Stomach (tissue), 9 donors: ENCODE measurements around the gene SMPD3. TPM values are rescaled to one million over a fixed set of nuclear protein-coding genes. Genes with fewer than 3 reads are reported as not detected.

ENCODE experiments used
- DNase-seq, 2 donors: peaks; one replicate each; pipeline versions ENCODE4 v3.0.0 to v3.0.0-alpha.2; 2013 to 2019
- H3K27ac ChIP-seq, 5 donors: fragments of 200-600 bp in 4 of 5; sonication (generic) in 4 of 5; one replicate each; pipeline ENCODE4 v1.5.1; 2013 to 2019; ENCODE audit warnings: mild to moderate bottlenecking in 1 of 5, moderate library complexity in 1 of 5
- H3K27me3 ChIP-seq, 3 donors: fragments of 200-600 bp; sonication (generic); one replicate each; pipeline ENCODE4 v1.5.1; 2017 to 2019; ENCODE audit warnings: mixed run types in 1 of 3
- H3K36me3 ChIP-seq, 4 donors: fragments of 200-600 bp; sonication (generic); 1 replicate in 3 of 4; 2 replicates in 1 of 4; pipeline ENCODE4 v1.5.1; 2016 to 2019
- H3K4me1 ChIP-seq, 4 donors: fragments of 200-600 bp; sonication (generic); one replicate each; pipeline ENCODE4 v1.5.1; 2016 to 2019
- H3K4me3 ChIP-seq, 4 donors: fragments of 200-600 bp; sonication (generic) in 3 of 4; one replicate each; pipeline ENCODE4 v1.5.1; 2016 to 2019; ENCODE audit warnings: mild to moderate bottlenecking in 1 of 4
- H3K9me3 ChIP-seq, 4 donors: fragments of 200-600 bp; sonication (generic); one replicate each; pipeline ENCODE4 v1.5.1; 2016 to 2019
- EP300 ChIP-seq: sonication (generic); formaldehyde crosslinking; IDR thresholded peaks from one replicate; pipeline ENCODE4 v1.6.1; 2017; ENCODE audit warnings: antibody characterized with exemption
- POLR2A ChIP-seq, 4 donors: fragments of 450-650 bp; IDR thresholded peaks; one replicate each; pipeline ENCODE4 v1.6.1; 2016; ENCODE audit warnings: antibody characterized with exemption in 4 of 4, control low read depth in 2 of 4, mild to moderate bottlenecking in 1 of 4, moderate library complexity in 1 of 4
- POLR2AphosphoS5 ChIP-seq, 3 donors: sonication (generic); formaldehyde crosslinking; IDR thresholded peaks; one replicate each; pipeline ENCODE4 v1.6.1; 2016; ENCODE audit warnings: antibody characterized with exemption in 3 of 3
- whole genome bisulfite sequencing, 5 donors: extraction: QIAGEN DNeasy Blood & Tissue Kit in 3 of 5; methylation state at CpG; one replicate each; pipeline versions ENCODE4 v1.1.5 to v1.1.7; 2013 to 2018; 5-methylcytosine and 5-hydroxymethylcytosine counted together
- intact Hi-C: fragments of 100-400 bp; cut with DNase I; formaldehyde crosslinking; loops from one replicate; pipeline ENCODE4 v1.15.1; 2023; ENCODE audit warnings: low total_unique reads
- polyA plus RNA-seq, 3 donors: library from polyadenylated mRNA; stranded (reverse); fragments of 200-250 nt; gene quantifications; one replicate each; pipeline ENCODE4 v1.2.3, GENCODE V29; 2013
- total RNA-seq, 5 donors: library from RNA; depleted of rRNA; stranded (reverse); fragments of >200 nt; gene quantifications; one replicate each; pipeline versions ENCODE4 v1.1.0 to v1.2.3, GENCODE V29; 2014 to 2016
- TF ChIP-seq, protein P1 (sequence below), 7 experiments: fragments of 450-650 bp in 4 of 7; fragments of 200-600 bp in 3 of 7; sonication (generic) in 3 of 7; IDR thresholded peaks; one replicate each; pipeline ENCODE4 v1.5.1; 2016 to 2019; ENCODE audit warnings: antibody characterized with exemption in 7 of 7, control low read depth in 2 of 7, mild to moderate bottlenecking in 1 of 7
- donor health status: healthy with polysubstance abuse.
- donor health status: Bipolar disorder and iron deficiency.
- donor health status: healthy.

SMPD3 gene
- total and polyA plus RNA-seq, 8 donors: 1.7 to 110 (median 53.7) TPM

DNA sequence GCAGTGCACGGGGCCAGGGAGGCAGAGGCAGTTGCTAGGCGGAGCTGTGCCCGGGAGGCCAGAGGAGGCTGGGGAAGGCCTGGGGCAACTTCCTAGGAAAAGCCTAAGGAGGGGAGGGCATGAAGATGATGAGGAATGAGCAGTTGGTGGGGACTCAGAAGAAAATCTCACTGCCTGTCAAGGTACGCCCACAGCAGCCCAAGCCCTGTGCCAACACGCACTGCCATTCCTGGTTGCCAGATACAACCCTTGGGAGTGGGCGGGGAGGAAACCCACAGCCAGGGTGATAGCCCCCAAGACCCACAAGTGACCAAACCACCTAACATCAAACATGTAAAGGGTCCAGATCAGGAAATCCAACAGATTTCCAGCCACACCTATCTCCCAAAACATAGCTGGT lies 36.2 kb downstream of the SMPD3 start:
- WGBS, 5 donors: 89 to 98% (median 92%) methylated on average over 6 of the region's 6 CpGs
- no peak for DNase-seq
- Histone ChIP-seq H3K4me1 (peaks cover 11 to 28% (median 19%) of the 10 kb centered on the region in 4 donors), H3K36me3 (no peaks in the 10 kb centered on the region), H3K4me3 (no peak overlapping the region), H3K27ac (no peak overlapping the region), H3K9me3 (no peaks in the 10 kb centered on the region), H3K27me3 (peaks cover 0 to 16% (median 0%) of the 10 kb centered on the region in 3 donors)
- intact Hi-C loops: no loop called here
- TF ChIP-seq, protein P1, sequence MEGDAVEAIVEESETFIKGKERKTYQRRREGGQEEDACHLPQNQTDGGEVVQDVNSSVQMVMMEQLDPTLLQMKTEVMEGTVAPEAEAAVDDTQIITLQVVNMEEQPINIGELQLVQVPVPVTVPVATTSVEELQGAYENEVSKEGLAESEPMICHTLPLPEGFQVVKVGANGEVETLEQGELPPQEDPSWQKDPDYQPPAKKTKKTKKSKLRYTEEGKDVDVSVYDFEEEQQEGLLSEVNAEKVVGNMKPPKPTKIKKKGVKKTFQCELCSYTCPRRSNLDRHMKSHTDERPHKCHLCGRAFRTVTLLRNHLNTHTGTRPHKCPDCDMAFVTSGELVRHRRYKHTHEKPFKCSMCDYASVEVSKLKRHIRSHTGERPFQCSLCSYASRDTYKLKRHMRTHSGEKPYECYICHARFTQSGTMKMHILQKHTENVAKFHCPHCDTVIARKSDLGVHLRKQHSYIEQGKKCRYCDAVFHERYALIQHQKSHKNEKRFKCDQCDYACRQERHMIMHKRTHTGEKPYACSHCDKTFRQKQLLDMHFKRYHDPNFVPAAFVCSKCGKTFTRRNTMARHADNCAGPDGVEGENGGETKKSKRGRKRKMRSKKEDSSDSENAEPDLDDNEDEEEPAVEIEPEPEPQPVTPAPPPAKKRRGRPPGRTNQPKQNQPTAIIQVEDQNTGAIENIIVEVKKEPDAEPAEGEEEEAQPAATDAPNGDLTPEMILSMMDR (IDR thresholded peaks at IDR 0.05): no peak
- TF ChIP-seq EP300 (no peak), POLR2AphosphoS5 (IDR thresholded peaks at IDR 0.05) (no peak), POLR2A (IDR thresholded peaks at IDR 0.05) (no peak)

GRCh38 chr16:68411086-68411485 lies 37.2 kb downstream of the SMPD3 start:
- intact Hi-C loops: no loop called here
- Histone ChIP-seq H3K4me3 (no peak overlapping the region), H3K27me3 (peaks cover 0 to 16% (median 0%) of the 10 kb centered on the region in 3 donors), H3K27ac (no peak overlapping the region), H3K9me3 (no peaks in the 10 kb centered on the region), H3K4me1 (peaks cover 10 to 30% (median 22%) of the 10 kb centered on the region in 4 donors), H3K36me3 (no peaks in the 10 kb centered on the region)
- WGBS, 5 donors: 86 to 100% (median 95%) methylated on average over 1 to 2 of the region's 2 CpGs
- no peak for DNase-seq
- TF ChIP-seq EP300 (no peak), POLR2A (IDR thresholded peaks at IDR 0.05) (no peak), POLR2AphosphoS5 (IDR thresholded peaks at IDR 0.05) (no peak)
- TF ChIP-seq, protein P1 (IDR thresholded peaks at IDR 0.05): no peak

DNA sequence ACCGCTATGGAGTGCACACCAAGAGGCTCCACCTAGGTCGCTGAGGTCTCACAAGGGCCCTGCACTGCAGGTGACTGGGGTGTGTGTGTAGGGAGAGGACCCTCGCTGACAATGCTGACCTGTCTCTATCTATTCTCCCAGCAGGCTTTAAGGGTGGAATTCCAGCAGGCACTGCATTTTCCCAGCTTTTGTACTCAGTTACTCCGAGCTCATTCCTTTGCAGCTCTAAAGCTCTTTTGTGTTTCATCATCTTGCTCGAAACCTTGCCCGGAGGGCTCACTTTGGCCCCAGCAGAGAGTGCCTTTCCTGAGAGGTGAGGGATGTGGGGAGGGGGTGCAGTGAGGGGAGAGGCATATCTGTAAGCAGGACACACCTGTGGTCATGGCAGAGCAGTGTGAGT lies 39.3 kb downstream of the SMPD3 start:
- Histone ChIP-seq H3K27me3 (peaks cover 0 to 16% (median 0%) of the 10 kb centered on the region in 3 donors), H3K27ac (no peak overlapping the region), H3K4me1 (peaks cover 7 to 18% (median 10%) of the 10 kb centered on the region in 4 donors), H3K36me3 (no peaks in the 10 kb centered on the region), H3K9me3 (no peaks in the 10 kb centered on the region), H3K4me3 (no peak overlapping the region)
- DNase-seq: no peak
- intact Hi-C loops: loop anchor here (10.0 kb wide), 1 partner anchor 96 kb away; no protein-coding TSS in a partner anchor
- TF ChIP-seq POLR2AphosphoS5 (IDR thresholded peaks at IDR 0.05): no peak
- TF ChIP-seq EP300: no peak
- TF ChIP-seq, protein P1 (IDR thresholded peaks at IDR 0.05): no peak
- TF ChIP-seq POLR2A (IDR thresholded peaks at IDR 0.05): no peak
- WGBS, 5 donors: 57 to 79% (median 69%) methylated on average over 6 of the region's 6 CpGs

DNA sequence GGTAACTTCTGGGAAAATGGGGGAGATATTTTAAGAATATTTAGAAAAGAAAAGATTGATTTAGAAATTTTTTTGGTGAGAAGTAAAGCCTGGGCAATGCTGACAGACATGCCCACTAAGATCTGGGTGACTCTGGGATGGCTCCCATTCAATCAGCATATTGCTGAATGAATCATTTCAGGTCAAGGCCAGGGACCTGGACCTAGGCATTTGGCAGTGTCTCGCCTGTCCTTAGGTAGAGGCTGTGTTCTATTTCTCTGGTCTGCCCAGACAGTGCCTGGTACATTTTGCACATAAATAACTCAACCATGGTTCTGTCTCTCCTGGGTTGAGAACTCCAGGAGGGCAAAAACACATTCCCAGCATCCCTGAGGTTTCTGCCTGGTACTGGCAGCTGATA lies 39.9 kb downstream of the SMPD3 start:
- H3K27ac ChIP-seq: no peak overlapping the region
- no peaks in the 10 kb centered on the region for H3K9me3 ChIP-seq
- TF ChIP-seq, protein P1 (IDR thresholded peaks at IDR 0.05): no peak
- TF ChIP-seq POLR2A (IDR thresholded peaks at IDR 0.05) (no peak), POLR2AphosphoS5 (IDR thresholded peaks at IDR 0.05) (no peak), EP300 (no peak)
- no peak for DNase-seq
- H3K36me3 ChIP-seq: no peaks in the 10 kb centered on the region
- intact Hi-C loops: loop anchor here (10.0 kb wide), 1 partner anchor 96 kb away; no protein-coding TSS in a partner anchor
- H3K27me3 ChIP-seq: peaks cover 0 to 16% (median 0%) of the 10 kb centered on the region in 3 donors
- H3K4me1 ChIP-seq: peaks cover 7 to 18% (median 10%) of the 10 kb centered on the region in 4 donors
- H3K4me3 ChIP-seq: no peak overlapping the region
- WGBS, 5 donors: 59 to 100% (median 90%) methylated on average over 1 of the region's 1 CpG
